ENCODE data around the gene CCDC106.

DNA sequence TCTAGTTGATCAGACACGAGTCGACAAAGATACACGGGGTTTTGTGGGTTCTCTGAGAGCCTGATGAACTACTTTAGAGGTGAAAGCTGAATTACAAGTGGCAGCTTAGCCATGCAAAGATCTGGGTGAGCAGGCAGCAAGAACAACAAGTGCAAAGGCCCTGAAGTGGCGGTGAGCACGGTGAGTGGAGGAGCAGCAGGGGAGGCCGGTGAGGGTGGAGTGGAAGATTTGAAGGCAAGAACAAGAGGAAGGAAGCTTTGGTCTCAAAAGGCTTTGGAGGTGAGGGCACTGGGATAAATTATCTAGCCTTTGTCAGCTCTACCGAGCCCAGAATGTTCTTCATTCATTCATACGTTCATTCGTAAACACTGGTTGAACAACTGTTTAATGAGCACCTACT lies 41.2 kb upstream of the CCDC106 start:
- TF ChIP-seq CTCF (conservative IDR thresholded peaks at IDR 0.05) (no peak), ZFX (IDR thresholded peaks at IDR 0.05) (no peak)

Data from C4-2B (cell line).